ENCODE results near the gene APOA5. TPM values are rescaled to one million over a fixed set of nuclear protein-coding genes. Genes with fewer than 3 reads are reported as not detected.

The APOA5 gene
- polyA plus RNA-seq, 3 donors = not detected

DNA sequence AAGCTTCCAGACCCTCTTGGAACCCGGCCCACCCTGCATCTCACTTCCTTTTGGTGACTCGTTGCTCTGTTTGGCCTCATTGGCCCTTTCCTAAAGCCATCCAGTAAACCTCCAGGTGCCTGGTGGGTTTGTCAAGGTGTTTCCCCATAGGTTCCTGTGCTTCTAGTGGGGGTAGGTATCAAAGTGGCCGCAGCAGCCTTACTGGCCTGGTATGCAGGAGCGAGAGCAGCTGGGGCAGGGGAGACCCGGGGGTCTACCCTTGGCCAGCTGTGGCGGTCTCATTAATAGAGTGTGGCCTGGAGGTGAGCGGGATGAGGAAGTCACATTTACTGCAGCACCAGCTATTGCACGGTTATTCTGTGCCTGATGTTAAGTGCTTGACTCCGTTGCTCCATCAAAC lies 27.4 kb upstream of the APOA5 start:
- Histone ChIP-seq H3K4me3 (replicated peaks in 1 of 3; ENCODE audit: low read depth in 2 of 3, low read length in 3 of 3) (no peak overlapping the region), H3K9ac (ENCODE audit: insufficient read depth, low read length, poor library complexity, severe bottlenecking) (no peak overlapping the region), H3K36me3 (replicated peaks in 1 of 2; ENCODE audit: control insufficient read depth in 1 of 2, insufficient read depth in 2 of 2, low read length in 2 of 2) (no peaks in the 10 kb centered on the region), H3K9me3 (replicated peaks in 1 of 2; ENCODE audit: control insufficient read depth in 1 of 2, insufficient read depth in 1 of 2, low read length in 2 of 2) (no peaks in the 10 kb centered on the region), H3K27ac (ENCODE audit: low read depth in 1 of 2, low read length in 2 of 2) (no peak overlapping the region), H3K4me2 (replicated peaks; ENCODE audit: extremely low read depth, low read length, poor library complexity, severe bottlenecking) (no peak overlapping the region), H4K20me1 (ENCODE audit: insufficient read depth, low read length) (no peaks in the 10 kb centered on the region), H3K27me3 (ENCODE audit: control insufficient read depth in 2 of 2, insufficient read depth in 2 of 2, low read length in 2 of 2) (no peaks in the 10 kb centered on the region), H3K4me1 (ENCODE audit: control insufficient read depth in 1 of 2, insufficient read depth in 2 of 2, low read length in 2 of 2) (no peaks in the 10 kb centered on the region), H2AFZ (ENCODE audit: insufficient read depth, low read depth, low read length, poor library complexity, severe bottlenecking) (no peak overlapping the region), H3K79me2 (ENCODE audit: insufficient read depth, low read length) (no peaks in the 10 kb centered on the region)
- no peaks in the 10 kb centered on the region for H3K9me3 Mint-ChIP-seq
- peaks cover 8% of the 10 kb centered on the region for H3K4me1 Mint-ChIP-seq
- WGBS (ENCODE audit: insufficient coverage) = 83% methylated on average over 4 of the region's 9 CpGs
- H3K36me3 Mint-ChIP-seq = no peaks in the 10 kb centered on the region
- peaks cover 0 to 2% (median 0%) of the 10 kb centered on the region in 3 donors for H3K27me3 Mint-ChIP-seq (ENCODE audit: low read depth in 3 of 3)
- no peak overlapping the region for H3K4me3 Mint-ChIP-seq
- DNase-seq = no peak
- no peak overlapping the region for H3K27ac Mint-ChIP-seq
- intact Hi-C loops (cut with micrococcal nuclease) = no loop called here
- TF ChIP-seq CTCF (IDR thresholded peaks at IDR 0.05) = no peak

DNA sequence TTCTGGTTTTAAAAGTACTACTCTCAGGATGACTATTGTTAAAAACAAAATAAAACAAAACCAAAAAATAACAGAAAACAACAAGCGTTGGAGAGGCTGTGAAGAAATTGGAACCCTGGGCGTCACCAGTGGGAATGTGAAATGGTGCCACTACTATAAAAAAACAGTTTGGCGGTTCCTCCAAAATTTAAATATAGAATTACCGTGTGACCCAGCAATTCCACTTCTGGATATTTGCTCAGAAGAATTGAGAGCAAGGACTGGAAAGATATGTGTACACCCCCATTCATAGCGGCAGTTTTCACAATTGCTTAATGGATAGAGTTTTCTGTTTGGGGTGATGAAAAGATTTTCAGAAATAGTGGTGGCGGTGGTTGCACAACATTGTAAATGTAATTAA lies 22.8 kb upstream of the APOA5 start:
- no peak overlapping the region for H3K27ac ChIP-seq (ENCODE audit: low read depth in 1 of 2, low read length in 2 of 2)
- H3K9me3 ChIP-seq (replicated peaks in 1 of 2; ENCODE audit: control insufficient read depth in 1 of 2, insufficient read depth in 1 of 2, low read length in 2 of 2) = no peaks in the 10 kb centered on the region
- no peak overlapping the region for H2AFZ ChIP-seq (ENCODE audit: insufficient read depth, low read depth, low read length, poor library complexity, severe bottlenecking)
- Mint-ChIP-seq H3K4me1 (peaks cover 13% of the 10 kb centered on the region), H3K36me3 (no peaks in the 10 kb centered on the region), H3K4me3 (no peak overlapping the region), H3K27ac (no peak overlapping the region), H3K9me3 (peaks cover 0 to 4% (median 0%) of the 10 kb centered on the region in 7 donors), H3K27me3 (ENCODE audit: low read depth in 3 of 3) (peaks cover 0 to 6% (median 2%) of the 10 kb centered on the region in 3 donors)
- no peaks in the 10 kb centered on the region for H3K79me2 ChIP-seq (ENCODE audit: insufficient read depth, low read length)
- H3K4me2 ChIP-seq (replicated peaks; ENCODE audit: extremely low read depth, low read length, poor library complexity, severe bottlenecking) = no peak overlapping the region
- no peaks in the 10 kb centered on the region for H4K20me1 ChIP-seq (ENCODE audit: insufficient read depth, low read length)
- WGBS (ENCODE audit: insufficient coverage) = no CpG with 5 or more reads among the region's 6 CpGs
- intact Hi-C loops (cut with micrococcal nuclease) = no loop called here
- H3K36me3 ChIP-seq (replicated peaks in 1 of 2; ENCODE audit: control insufficient read depth in 1 of 2, insufficient read depth in 2 of 2, low read length in 2 of 2) = no peaks in the 10 kb centered on the region
- no peaks in the 10 kb centered on the region for H3K4me1 ChIP-seq (ENCODE audit: control insufficient read depth in 1 of 2, insufficient read depth in 2 of 2, low read length in 2 of 2)
- H3K4me3 ChIP-seq (replicated peaks in 1 of 3; ENCODE audit: low read depth in 2 of 3, low read length in 3 of 3) = no peak overlapping the region
- no peaks in the 10 kb centered on the region for H3K27me3 ChIP-seq (ENCODE audit: control insufficient read depth in 2 of 2, insufficient read depth in 2 of 2, low read length in 2 of 2)
- DNase-seq = no peak
- no peak for TF ChIP-seq CTCF (IDR thresholded peaks at IDR 0.05)
- no peak overlapping the region for H3K9ac ChIP-seq (ENCODE audit: insufficient read depth, low read length, poor library complexity, severe bottlenecking)
